A673 (cell line): ENCODE measurements around the gene RCC1. TPM values are rescaled to one million over a fixed set of nuclear protein-coding genes. Genes with fewer than 3 reads are reported as not detected.

Experiments
- BruUV-seq: library from RNA; stranded (reverse); fragments of 400-500 nt; replicated peaks from 2 replicates; lab custom pipeline; 2021; lab: Mats Ljungman, UMichigan
- CTCF ChIA-PET: fragments of 300-600 bp; sonication (Branson Sonifier 250); formaldehyde crosslinking; loops from one replicate; lab custom pipeline; 2022; ENCODE audit warnings: antibody characterized with exemption; lab: Charles Lee
- POLR2A ChIA-PET: fragments of 300-600 bp; sonication (Branson Sonifier 250); formaldehyde crosslinking; loops from one replicate; lab custom pipeline; 2022; ENCODE audit warnings: antibody characterized with exemption; ENCODE audit not compliant: low non-redundant PET; lab: Charles Lee
- DNase-seq: peaks from one replicate; pipeline ENCODE4 v3.0.0-alpha.2; 2015; ENCODE audit warnings: low spot score
- H3K27ac ChIP-seq: fragments of 200-600 bp; sonication (generic); 2 replicates; pipeline ENCODE4 v1.5.1; 2016; ENCODE audit warnings: mixed run types, low read depth, mild to moderate bottlenecking, mixed read lengths, antibody characterized with exemption, low read length; ENCODE audit not compliant: poor library complexity, severe bottlenecking
- H3K27me3 ChIP-seq: fragments of 200-600 bp; sonication (generic); replicated peaks from 2 replicates; pipeline ENCODE4 v1.6.1; 2017; ENCODE audit warnings: mixed run types, low read depth, mild to moderate bottlenecking, mixed read lengths, antibody characterized with exemption, low read length; ENCODE audit not compliant: insufficient read depth, poor library complexity
- H3K36me3 ChIP-seq: fragments of 200-600 bp; sonication (generic); 2 replicates; pipeline ENCODE4 v1.6.1; 2016; ENCODE audit warnings: mixed run types, mild to moderate bottlenecking, mixed read lengths, antibody characterized with exemption, low read length; ENCODE audit not compliant: insufficient read depth, poor library complexity, severe bottlenecking
- H3K4me1 ChIP-seq: fragments of 200-600 bp; sonication (generic); 2 replicates; pipeline ENCODE4 v1.6.1; 2017; ENCODE audit warnings: mixed run types, mild to moderate bottlenecking, mixed read lengths, antibody characterized with exemption, low read length; ENCODE audit not compliant: insufficient read depth, poor library complexity, severe bottlenecking
- H3K4me3 ChIP-seq: fragments of 200-600 bp; sonication (generic); 2 replicates; pipeline ENCODE4 v1.5.1; 2016; ENCODE audit warnings: low read depth, mixed run types, mild to moderate bottlenecking, mixed read lengths, low read length; ENCODE audit not compliant: poor library complexity, severe bottlenecking
- H3K9me3 ChIP-seq: fragments of 200-600 bp; sonication (generic); 2 replicates; pipeline ENCODE4 v1.6.1; 2016; ENCODE audit warnings: mixed run types, low read depth, mild to moderate bottlenecking, mixed read lengths, antibody characterized with exemption, low read length; ENCODE audit not compliant: poor library complexity, severe bottlenecking
- EZH2 ChIP-seq: fragments of 200-600 bp; sonication (generic); IDR thresholded peaks from 2 replicates; pipeline ENCODE4 v1.6.1; 2017; ENCODE audit warnings: borderline replicate concordance, low read depth, mild to moderate bottlenecking, mixed read lengths, antibody characterized with exemption, low read length; ENCODE audit not compliant: poor library complexity, severe bottlenecking
- intact Hi-C: fragments of 100-400 bp; cut with micrococcal nuclease; formaldehyde crosslinking; loops from one replicate; pipeline ENCODE4 v1.10.0; 2022; ENCODE audit not compliant: unreplicated experiment
- total RNA-seq: library from RNA; stranded (reverse); gene quantifications from 2 replicates; pipeline ENCODE4 v1.2.3, GENCODE V29; 2021
- TF ChIP-seq, protein P1 (sequence below): fragments of 300-800, 200-600 bp; sonication (generic); conservative IDR thresholded peaks from 2 replicates; pipeline ENCODE4 v1.5.1; 2017; ENCODE audit warnings: low read depth, mild to moderate bottlenecking, antibody characterized with exemption, low read length, moderate library complexity, mixed read lengths

Gene RCC1
- total RNA-seq, 1 experiment from 2014 or later, result 125 TPM

DNA sequence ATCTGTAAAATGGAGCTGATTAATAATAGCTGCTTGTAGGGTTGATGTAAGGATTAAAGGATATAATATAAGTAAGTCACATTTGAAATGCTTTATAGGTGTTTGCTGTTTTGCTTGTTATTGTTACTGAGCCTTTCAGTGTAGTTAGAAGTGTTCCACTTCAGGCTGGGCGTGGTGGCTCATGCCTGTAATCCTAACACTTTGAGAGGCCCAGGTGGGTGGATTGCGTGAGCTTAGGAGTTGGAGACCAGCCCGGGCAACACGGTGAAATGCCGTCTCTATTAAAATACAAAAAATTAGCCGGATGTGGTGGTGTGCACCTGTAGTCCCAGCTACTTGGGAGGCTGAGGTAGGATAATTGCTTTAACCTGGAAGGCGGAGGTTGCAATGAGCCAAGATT, 59.2 kb downstream of the RCC1 start:
- ChIA-PET POLR2A (no interaction called here), CTCF (no interaction called here)
- no TSS peak for BruUV-seq
- Histone ChIP-seq H3K36me3 (peaks cover 39% of the 10 kb centered on the region), H3K4me1 (no peaks in the 10 kb centered on the region), H3K27ac (no peak overlapping the region), H3K27me3 (no peaks in the 10 kb centered on the region), H3K4me3 (no peak overlapping the region), H3K9me3 (no peaks in the 10 kb centered on the region)
- TF ChIP-seq EZH2, result no peak
- TF ChIP-seq, protein P1, sequence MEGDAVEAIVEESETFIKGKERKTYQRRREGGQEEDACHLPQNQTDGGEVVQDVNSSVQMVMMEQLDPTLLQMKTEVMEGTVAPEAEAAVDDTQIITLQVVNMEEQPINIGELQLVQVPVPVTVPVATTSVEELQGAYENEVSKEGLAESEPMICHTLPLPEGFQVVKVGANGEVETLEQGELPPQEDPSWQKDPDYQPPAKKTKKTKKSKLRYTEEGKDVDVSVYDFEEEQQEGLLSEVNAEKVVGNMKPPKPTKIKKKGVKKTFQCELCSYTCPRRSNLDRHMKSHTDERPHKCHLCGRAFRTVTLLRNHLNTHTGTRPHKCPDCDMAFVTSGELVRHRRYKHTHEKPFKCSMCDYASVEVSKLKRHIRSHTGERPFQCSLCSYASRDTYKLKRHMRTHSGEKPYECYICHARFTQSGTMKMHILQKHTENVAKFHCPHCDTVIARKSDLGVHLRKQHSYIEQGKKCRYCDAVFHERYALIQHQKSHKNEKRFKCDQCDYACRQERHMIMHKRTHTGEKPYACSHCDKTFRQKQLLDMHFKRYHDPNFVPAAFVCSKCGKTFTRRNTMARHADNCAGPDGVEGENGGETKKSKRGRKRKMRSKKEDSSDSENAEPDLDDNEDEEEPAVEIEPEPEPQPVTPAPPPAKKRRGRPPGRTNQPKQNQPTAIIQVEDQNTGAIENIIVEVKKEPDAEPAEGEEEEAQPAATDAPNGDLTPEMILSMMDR, result no peak
- DNase-seq, result no peak
- intact Hi-C loops, result no loop called here

DNA sequence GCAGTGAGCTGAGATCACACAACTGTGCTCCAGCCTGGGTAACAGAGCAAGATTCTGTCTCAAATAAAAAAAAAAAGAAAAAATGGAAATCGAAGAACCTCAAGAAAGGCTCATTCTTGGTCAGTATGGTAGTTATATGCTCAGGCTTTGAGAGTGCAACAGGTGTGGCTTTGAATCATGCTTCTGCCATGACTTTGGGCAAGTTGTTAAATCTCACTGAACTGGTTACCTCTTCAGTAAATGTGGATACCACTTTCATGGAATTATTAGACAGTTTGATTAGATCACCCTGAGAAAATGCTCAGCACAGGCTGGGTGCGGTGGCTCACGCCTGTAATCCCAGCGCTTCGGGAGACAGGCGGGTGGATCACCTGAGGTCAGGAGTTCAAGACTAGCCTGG, 59.9 kb downstream of the RCC1 start:
- Histone ChIP-seq H3K27ac (no peak overlapping the region), H3K36me3 (peaks cover 35% of the 10 kb centered on the region), H3K27me3 (no peaks in the 10 kb centered on the region), H3K9me3 (no peaks in the 10 kb centered on the region), H3K4me3 (no peak overlapping the region), H3K4me1 (no peaks in the 10 kb centered on the region)
- CTCF ChIA-PET, result no interaction called here
- intact Hi-C loops, result no loop called here
- no peak for TF ChIP-seq EZH2
- TF ChIP-seq, protein P1, result no peak
- no peak for DNase-seq
- BruUV-seq, result TSS peak; percentile 10
- POLR2A ChIA-PET, result no interaction called here

DNA sequence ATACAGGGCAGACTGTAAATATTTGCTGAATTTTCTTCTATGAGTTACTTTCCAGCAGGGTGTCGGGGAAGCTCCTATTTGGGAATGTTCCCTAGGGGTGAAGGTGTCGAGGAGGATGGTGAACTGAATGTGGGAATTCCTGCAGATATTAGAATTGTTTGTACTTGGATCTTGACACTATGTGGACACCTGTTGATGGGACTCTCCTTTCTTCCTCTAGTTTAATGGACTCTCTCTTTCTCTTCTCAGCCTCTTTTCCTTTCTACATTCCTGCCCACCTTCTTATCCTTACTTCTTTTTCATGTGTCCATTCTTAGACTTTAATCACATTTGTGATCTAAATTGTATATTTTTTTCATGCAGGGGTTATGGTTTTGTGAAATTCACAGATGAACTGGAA, 61.1 kb downstream of the RCC1 start:
- no peaks in the 10 kb centered on the region for H3K9me3 ChIP-seq
- peaks cover 27% of the 10 kb centered on the region for H3K36me3 ChIP-seq
- H3K27me3 ChIP-seq, result no peaks in the 10 kb centered on the region
- ChIA-PET CTCF (interaction anchor here (0.9 kb wide), 1 partner anchor 36 kb away, joined by 3 read pairs; no protein-coding TSS in a partner anchor), POLR2A (interaction anchor here (0.6 to 0.7 kb wide), 2 partner anchors 13 to 40 kb away, joined by 3 to 7 read pairs; no protein-coding TSS in a partner anchor)
- no peak overlapping the region for H3K27ac ChIP-seq
- no peak for DNase-seq
- intact Hi-C loops, result no loop called here
- TF ChIP-seq, protein P1, result no peak
- no peak for TF ChIP-seq EZH2
- H3K4me3 ChIP-seq, result no peak overlapping the region
- H3K4me1 ChIP-seq, result no peaks in the 10 kb centered on the region
- BruUV-seq, result no TSS peak
